ENCODE measurements around the gene LINGO4.
A peak's percentile ranks its signal among the peaks of the same experiment; 100 is the strongest.
"Not testable (repeated sequence)": the region's sequence is repeated elsewhere in the genome, so short reads cannot be mapped to it uniquely, and the experiment has no call there.

LINGO4 gene

DNA sequence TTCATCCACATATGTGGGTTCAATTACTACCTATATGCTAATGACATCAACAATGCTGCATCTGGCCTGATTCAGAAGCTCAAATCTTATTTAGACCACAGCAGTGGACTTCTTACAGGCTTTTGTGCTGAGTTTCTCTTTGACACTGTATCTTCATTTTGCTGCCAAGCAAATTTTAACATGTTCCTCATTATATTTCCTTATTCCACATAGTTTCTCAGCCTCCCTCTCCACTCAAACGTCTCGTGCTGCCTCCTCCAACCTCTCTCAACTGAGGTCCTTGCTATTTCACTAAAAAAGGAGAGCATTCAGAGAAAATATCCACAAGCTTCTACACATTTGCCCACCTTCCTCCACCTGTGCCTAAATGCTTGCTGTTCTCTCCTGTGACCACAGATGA, 21.4 kb downstream of the LINGO4 start:
- no peak for DNase-seq (ENCODE audit: low read depth, low spot score)

DNA sequence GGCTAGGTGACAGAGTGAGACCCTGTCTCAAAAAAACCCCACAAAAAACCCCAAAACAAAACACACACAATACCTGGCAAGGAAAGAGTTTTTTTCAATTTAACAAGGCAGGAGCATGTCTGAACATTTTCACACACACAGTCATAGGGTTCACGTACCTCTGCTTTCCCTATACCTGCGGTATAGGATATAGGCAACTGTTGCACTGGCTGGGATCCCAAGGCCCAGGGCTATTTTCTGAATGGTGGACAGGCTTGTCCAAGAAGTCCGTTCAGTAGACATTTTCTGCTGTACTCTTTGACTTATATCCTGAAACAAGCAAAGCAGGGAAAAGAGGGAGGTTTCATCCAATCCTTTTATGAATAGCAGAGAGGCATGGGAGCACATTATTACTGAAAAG, 22.5 kb downstream of the LINGO4 start:
- DNase-seq (ENCODE audit: low read depth, low spot score), result no peak

DNA sequence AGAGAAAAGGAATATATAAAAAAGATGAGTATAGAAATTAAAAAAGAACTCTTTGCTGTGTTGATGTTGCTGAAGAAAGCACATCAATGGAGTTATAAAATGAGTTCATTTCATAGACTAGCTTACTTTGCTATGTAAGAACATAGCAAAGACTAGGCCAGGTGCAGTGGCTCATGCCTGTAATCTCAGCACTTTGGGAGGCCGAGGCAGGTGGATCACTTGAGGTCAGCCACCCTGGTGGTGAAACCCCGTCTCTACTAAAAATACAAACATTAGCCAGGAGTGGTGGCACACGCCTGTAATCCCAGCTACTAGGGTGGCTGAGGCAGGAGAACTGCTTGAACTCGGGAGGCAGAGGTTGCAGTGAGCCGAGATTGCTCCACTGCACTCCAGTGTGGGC, 23.2 kb downstream of the LINGO4 start:
- DNase-seq (ENCODE audit: low read depth, low spot score), result not testable (repeated sequence)

DNA sequence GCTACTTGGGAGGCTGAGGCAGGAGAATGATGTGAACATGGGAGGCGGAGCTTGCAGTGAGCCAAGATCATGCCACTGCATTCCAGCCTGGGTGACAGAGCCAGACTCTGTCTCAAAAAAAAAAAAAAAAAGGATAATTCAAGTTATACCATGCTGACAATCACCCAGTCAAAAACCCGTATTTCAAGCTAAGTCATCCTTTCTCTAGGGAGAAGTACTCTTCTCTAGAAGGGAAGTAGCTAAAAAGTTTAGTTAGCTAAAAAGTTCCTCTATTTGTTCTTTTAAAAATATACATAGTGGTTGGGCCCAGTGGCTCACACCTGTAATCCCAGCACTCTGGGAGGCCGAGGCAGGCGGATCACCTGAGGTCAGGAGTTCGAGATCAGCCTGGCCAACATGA, 24.5 kb downstream of the LINGO4 start:
- DNase-seq (ENCODE audit: low read depth, low spot score), result not testable (repeated sequence)

GRCh38 chr1:151779852-151780251, 25.4 kb downstream of the LINGO4 start:
- no peak for DNase-seq (ENCODE audit: low read depth, low spot score)

DNA sequence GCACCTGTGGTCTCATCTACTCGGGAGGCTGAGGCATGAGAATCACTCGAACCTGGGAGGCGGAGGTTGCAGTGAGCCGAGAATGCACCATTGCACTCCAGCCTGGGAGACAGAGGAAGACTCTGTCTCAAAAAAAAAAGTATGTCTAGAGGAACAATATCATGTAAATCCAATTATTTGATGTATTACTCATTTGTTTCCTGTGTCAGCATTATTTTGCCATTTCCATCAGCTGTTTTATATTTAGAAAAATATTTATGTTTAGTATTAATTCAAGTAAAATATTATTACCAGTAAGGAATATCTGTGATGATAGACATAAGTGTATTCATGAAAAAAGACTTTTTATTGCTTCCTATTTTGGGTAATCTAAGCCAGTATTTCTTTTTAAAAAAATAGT, 27.9 kb downstream of the LINGO4 start:
- no peak for DNase-seq (ENCODE audit: low read depth, low spot score)

GRCh38 chr1:151776665-151777062, 28.6 kb downstream of the LINGO4 start:
- DNase-seq (ENCODE audit: low read depth, low spot score), result no peak

GRCh38 chr1:151775894-151776664, 29.1 kb downstream of the LINGO4 start:
- no peak for DNase-seq (ENCODE audit: low read depth, low spot score)

- DNase-seq (ENCODE audit: low read depth, low spot score), result no peak
Observed at GRCh38 chr1:151774256-151774922, 30.8 kb downstream of the LINGO4 start.

DNA sequence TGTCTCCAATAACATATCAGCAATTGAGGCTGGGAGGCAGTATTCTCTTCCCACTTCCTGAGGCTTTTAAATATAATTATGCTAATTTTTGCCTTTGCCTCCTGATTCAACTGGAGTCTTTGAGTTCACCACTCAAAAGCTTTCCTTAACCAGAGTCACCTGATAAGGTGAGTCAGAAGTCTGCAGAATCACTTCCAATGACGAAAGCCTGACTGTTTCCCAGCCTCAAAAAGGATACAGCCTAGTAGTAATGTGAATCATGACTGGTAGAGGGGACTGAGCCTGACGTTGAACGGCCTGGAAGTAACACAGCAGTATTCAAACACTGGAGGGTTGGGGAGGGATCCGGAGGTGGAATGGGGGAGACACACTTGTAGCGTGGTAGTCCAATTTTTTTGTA, 31.5 kb downstream of the LINGO4 start:
- no peak for DNase-seq (ENCODE audit: low read depth, low spot score)

DNA sequence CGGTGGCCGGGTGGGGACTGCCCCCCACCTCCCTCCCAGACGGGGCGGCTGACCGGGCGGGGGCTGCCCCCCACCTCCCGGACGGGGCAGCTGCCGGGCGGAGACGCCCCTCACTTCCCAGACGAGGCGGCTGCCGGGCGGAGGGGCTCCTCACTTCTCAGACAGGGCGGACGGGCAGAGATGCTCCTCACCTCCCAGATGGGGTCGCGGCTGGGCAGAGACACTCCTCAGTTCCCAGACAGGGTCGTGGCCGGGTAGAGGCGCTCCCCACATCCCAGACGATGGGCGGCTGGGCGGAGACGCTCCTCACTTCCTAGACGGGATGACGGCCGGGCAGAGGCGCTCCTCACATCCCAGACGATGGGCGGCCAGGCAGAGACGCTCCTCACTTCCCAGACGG, 35.9 kb downstream of the LINGO4 start:
- DNase-seq (ENCODE audit: low read depth, low spot score), result not testable (repeated sequence)

DNA sequence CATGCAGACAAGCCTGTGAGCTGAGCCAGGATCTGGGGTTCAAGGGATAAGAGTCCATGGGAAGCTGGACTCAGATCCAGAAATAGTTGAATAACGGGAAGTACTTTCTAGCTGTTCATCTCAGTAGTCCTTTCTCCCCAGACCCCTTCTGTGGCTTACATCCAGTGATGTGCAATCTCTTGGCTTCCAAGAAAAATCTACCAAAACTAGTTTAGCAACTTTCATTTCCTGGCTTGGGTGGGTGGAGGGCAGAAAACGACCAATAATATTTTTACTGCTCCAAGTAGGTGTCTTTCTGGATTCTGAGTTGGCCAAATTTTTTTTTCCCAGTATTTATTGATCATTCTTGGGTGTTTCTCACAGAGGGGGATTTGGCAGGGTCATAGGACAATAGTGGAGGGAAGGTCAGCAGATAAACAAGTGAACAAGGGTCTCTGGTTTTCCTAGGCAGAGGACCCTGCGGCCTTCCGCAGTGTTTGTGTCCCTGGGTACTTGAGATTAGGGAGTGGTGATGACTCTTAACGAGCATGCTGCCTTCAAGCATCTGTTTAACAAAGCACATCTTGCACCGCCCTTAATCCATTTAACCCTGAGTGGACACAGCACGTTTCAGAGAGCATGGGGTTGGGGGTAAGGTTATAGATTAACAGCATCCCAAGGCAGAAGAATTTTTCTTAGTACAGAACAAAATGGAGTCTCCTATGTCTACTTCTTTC, 36.7 kb downstream of the LINGO4 start:
- peak; percentile 19 for DNase-seq (ENCODE audit: low read depth, low spot score)

DNA sequence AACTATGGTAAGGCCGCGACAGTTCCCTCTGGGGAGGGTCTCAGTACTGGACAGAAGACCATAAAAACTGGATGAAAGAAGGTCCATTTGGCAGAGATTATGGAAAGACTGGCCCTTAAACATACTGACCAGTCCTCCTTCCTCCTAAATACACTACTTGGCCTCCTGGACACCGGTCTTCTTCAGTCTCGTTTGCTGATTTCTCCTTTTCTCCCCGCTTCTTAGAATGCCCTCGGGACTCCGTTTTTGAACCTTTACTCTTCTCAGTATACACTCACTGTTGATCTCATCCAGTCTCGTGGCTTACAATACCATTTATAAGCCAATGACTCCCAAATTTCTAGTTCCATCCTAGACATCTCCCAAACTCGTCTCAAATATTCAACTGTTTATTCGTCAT, 41.2 kb downstream of the LINGO4 start:
- DNase-seq (ENCODE audit: low read depth, low spot score), result no peak

- peak; percentile 86 for DNase-seq (ENCODE audit: low read depth, low spot score)
Observed at GRCh38 chr1:151762941-151763921, 42.0 kb downstream of the LINGO4 start, which contains the start of gene MRPL9. Gene MRPL9, minus strand, starts transcription at chr1:151763496. Its CDS starts 17 bp downstream, at chr1:151763479.

- no peak for DNase-seq (ENCODE audit: low read depth, low spot score)
Observed at GRCh38 chr1:151760597-151761385, 44.4 kb downstream of the LINGO4 start.

GRCh38 chr1:151759241-151759640, 46.0 kb downstream of the LINGO4 start:
- DNase-seq (ENCODE audit: low read depth, low spot score), result no peak

DNA sequence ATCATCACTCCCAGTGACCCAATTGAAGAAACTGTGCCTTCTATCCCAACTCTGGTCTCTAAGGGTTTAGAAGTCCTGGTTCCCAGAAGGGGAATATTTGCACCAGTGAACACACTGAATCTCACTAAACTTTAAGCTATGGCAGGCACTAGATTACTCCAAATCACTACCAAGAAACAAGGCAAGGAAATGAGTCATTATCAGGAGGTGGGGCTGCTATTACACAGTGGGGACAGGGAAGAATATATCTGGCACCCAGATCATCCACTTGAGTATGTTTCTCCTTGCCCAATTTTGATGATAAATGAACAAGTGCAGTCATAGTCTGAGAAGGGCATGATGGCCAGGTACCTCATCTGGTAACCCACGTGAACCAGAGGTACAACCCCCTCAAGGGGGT, 48.9 kb downstream of the LINGO4 start:
- no peak for DNase-seq (ENCODE audit: low read depth, low spot score)

Data from ELF-1 (cell line).